HG03342 (cell line): Measurements from ENCODE around the gene C1orf21.
A peak's percentile ranks its signal among the peaks of the same experiment; 100 is the strongest.

Experiments
- ATAC-seq: cut with Tn5 transposase; IDR thresholded peaks from one replicate; pipeline ENCODE4 v1.9.1; 2021; ENCODE audit warnings: mild to moderate bottlenecking, moderate library complexity; ENCODE audit not compliant: unreplicated experiment

Gene C1orf21

GRCh38 chr1:184480736-184481135 is 93.9 kb downstream of the C1orf21 start:
- ATAC-seq = no peak

- ATAC-seq = no peak
Observed at GRCh38 chr1:184482136-184482535, 95.3 kb downstream of the C1orf21 start.

GRCh38 chr1:184483101-184483683 is 96.4 kb downstream of the C1orf21 start:
- no peak for ATAC-seq

DNA sequence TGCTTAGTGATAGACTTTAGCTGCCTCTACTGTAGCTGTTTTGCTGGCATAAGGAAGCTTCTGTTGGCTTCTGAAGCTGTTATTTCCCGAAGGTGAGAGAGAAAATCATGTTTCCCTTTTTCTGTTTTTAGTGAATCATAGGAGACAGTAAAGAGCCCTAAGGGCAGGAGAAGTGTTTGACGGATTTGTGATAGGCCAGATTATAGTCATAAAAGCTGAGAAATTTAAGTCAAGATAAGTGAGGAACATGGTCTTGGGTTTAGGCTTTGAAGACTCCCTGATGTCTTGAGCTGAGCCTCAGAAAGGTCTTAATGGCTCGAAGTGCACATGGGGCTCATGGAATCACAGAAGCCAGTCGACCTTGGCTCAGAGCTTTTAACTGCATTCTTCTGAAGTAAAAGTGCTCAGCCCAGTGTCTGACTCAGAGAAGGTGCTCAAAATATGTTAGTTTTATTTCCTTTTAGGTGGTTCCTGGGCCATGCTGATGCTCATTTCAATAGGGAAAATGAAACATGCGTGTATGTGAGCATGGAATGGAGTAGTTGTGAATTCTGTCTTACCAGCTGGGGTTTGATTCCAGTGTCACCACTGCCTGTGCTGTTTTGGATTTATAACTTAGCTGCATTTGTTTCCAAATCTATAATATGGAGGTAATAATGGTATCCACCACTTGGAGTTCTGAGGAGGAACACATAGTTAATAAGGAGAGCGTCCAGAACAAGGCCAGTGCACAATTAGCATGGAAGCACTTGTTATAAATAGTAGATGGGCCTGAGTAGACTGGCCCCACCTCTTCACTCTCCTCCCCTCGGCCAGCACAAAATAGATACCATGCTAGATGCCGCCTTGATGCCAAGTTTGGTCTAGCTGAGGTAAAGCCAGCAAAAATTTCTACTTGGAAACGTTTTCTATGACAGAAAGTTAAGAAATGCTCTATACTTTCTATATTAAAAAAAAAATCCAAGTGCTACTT is 99.2 kb downstream of the C1orf21 start:
- no peak for ATAC-seq

DNA sequence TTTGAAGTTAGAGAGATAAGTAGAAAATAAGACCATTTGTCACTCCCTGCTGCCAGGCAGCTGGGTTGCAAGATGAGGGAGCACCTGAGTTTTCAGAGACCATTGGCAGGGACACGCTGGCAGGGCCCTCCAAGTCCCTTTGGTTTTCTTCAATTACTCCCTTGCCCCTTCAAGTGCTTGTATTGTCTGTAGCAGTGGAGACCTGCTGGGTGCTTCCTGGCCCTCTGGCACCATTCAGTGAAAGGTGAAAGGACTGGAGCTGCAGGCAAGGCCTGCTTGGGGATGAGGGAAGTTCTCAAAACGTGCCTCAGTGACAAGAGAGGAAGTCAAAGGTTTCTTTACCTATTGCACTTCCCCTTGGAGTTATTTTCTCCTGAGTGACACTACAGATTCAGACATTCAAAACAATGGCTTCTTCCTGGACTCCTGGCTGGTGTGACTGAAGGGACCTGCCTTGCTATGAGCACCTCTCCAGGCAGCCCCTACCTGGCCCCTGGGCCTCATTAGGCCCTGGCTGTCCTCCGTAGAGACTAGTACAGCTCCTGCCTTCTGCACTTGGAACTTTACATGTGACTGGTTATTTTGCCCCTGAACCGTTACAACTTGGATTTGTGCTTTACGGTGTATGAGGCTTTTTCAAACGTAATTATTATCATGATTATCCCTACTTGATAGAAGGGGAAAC is 100.1 kb downstream of the C1orf21 start:
- no peak for ATAC-seq

GRCh38 chr1:184487531-184488193 is 100.8 kb downstream of the C1orf21 start:
- ATAC-seq = no peak

GRCh38 chr1:184489908-184490307 is 103.1 kb downstream of the C1orf21 start:
- ATAC-seq = no peak

GRCh38 chr1:184492536-184492935 is 105.7 kb downstream of the C1orf21 start:
- no peak for ATAC-seq

GRCh38 chr1:184493987-184494388 is 107.2 kb downstream of the C1orf21 start:
- ATAC-seq = no peak

DNA sequence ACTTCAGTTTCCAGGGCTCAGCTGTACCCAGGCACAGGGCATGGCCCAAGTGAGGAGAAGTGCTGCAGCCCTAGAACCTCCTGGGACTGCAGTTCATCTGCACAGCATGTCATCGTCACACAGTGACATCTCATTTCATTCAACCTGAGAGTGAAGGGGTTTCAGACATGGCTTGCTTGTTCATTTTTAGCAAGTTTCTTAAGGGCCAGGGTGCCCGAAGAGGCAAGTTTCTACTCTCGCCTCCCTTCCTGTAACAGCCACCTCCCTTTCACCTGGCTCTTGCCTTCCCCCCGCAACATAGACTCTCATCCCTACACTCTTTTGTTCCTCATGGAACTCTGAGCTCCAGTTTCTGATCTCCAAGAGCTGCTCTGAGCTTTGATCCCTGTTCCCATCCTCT is 108.1 kb downstream of the C1orf21 start:
- peak; percentile 69 for ATAC-seq

DNA sequence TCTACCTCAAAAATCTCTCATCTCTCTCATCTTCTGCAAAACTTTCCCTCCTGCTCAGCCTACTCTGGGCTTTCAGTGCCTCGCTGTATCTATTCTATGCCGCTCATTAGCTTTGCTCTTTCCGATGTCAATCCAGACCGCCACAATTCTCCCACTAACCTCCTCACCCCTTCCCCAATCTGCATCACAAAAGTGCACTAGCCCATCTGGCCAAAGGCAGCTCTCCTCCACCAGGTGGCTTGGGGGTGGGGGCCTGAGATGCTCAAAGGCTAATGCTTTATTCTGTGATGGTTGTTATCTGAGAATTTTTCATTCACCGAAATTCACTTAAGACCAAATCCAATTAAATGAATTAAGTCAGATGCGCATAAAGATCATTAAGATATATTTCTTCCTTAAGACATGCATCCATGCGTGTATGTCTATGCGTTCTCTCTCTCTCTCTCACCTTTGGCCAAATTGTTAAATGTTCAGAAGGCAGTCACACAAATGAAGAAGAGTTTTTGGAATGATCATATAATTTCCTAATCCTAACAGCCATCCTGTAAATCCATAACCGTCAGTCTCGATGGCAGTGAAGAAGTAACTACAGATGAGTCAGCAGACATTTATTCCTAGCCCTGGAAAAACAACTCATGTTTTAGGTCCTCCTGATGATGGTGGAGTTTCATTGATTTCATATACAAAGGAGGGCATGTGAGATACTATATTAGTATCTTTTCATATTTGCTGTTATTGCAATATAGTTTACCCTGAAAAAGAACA is 111.3 kb downstream of the C1orf21 start:
- no peak for ATAC-seq

DNA sequence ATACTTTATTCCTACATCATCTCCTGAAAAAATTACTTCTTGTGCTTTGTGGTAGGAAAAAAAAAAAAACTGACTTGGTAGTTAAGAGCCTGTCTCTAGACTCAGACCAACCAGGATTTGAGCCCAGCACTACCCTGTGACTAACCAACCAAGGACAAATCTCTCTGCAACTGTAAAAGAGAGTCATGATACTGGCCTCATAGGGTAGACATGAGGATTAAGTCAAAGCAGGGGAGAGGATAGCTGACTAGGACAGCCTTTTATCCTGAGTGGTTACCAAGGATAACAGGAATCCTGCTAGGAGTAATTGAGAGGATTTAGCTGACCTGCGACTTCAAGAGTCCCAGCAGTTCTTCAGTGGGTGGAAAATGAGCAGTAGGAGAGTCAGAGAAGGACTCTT is 112.8 kb downstream of the C1orf21 start:
- ATAC-seq = no peak

DNA sequence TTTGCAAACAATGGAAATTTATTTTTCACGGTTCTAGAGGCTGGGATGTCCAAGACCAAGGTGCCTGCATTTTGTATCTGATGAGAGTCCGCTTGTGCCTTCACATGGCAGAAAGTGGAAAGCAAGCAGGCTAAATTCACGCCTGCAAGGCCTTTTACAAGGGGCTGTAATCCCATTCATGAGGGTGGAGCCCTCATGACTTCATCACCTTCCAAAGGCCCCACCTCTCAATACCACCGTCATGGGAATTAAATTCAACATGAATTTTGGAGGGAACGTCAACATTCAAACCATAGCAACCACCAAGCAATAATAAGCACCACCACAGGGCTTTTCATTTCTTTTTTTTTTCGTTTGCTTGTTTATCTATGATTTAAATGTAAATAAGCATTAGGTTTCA is 115.3 kb downstream of the C1orf21 start:
- no peak for ATAC-seq

DNA sequence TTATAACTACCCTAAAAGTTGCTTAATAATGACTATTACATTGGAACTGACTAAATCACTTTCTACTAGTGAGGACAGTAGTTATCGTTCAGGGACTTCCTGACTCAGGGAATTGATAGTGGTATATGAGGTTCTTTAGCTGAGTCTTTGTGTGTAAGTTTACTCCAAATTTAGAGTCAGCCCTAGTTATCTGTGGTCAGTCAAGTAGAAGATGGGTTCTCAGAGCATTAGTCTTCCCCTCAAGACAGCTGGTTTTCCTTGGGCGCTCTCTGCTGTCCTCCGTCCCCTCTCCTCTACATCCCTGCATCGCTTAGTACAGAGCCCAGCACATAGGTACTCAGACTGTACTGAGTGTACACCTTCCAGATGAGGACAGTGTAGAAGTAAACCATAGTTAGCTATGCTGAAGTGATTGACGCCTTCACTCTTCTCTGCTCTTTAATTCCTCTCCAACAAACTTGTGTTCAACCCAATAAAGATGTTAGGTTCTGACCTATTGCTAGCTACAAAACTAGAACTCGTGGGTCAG is 116.5 kb downstream of the C1orf21 start:
- ATAC-seq = no peak

- no peak for ATAC-seq
Observed at GRCh38 chr1:184504040-184504954, 117.5 kb downstream of the C1orf21 start.

GRCh38 chr1:184504955-184505338 is 118.1 kb downstream of the C1orf21 start:
- ATAC-seq = no peak

- ATAC-seq = no peak
Observed at GRCh38 chr1:184506481-184506880, 119.7 kb downstream of the C1orf21 start.

- no peak for ATAC-seq
Observed at GRCh38 chr1:184507165-184507564, 120.3 kb downstream of the C1orf21 start.

- no peak for ATAC-seq
Observed at GRCh38 chr1:184507604-184508280, 120.9 kb downstream of the C1orf21 start.
